ENCODE results near the gene XKR7.
"Not testable (repeated sequence)": the region's sequence is repeated elsewhere in the genome, so short reads cannot be mapped to it uniquely, and the experiment has no call there.

Gene XKR7

GRCh38 chr20:32010666-32011065 is 42.7 kb downstream of the XKR7 start:
- no peak for DNase-seq (ENCODE audit: low spot score)
- no peak for FAIRE-seq

GRCh38 chr20:32012159-32012688 is 44.3 kb downstream of the XKR7 start:
- FAIRE-seq (no peak), DNase-seq (ENCODE audit: low spot score) (no peak)

- DNase-seq (ENCODE audit: low spot score) (no peak), FAIRE-seq (no peak)
Measured at GRCh38 chr20:32013326-32013725, 45.4 kb downstream of the XKR7 start.

GRCh38 chr20:32017711-32018251 is 49.8 kb downstream of the XKR7 start:
- DNase-seq (ENCODE audit: low spot score) (peak; percentile 74), FAIRE-seq (peak; percentile 37)

GRCh38 chr20:32018269-32019155 is 50.6 kb downstream of the XKR7 start:
- peak; percentile 91 for DNase-seq (ENCODE audit: low spot score)
- no peak for FAIRE-seq

- FAIRE-seq (no peak), DNase-seq (ENCODE audit: low spot score) (peak; percentile 87)
Measured at GRCh38 chr20:32019156-32019510, 51.2 kb downstream of the XKR7 start.

- no peak for DNase-seq (ENCODE audit: low spot score)
- FAIRE-seq = no peak
Measured at GRCh38 chr20:32019563-32020463, 51.9 kb downstream of the XKR7 start.

- FAIRE-seq = no peak
- no peak for DNase-seq (ENCODE audit: low spot score)
Measured at GRCh38 chr20:32021091-32021490, 53.1 kb downstream of the XKR7 start.

GRCh38 chr20:32024683-32025295 is 56.8 kb downstream of the XKR7 start:
- FAIRE-seq = no peak
- DNase-seq (ENCODE audit: low spot score) = no peak

GRCh38 chr20:32027643-32028042 is 59.7 kb downstream of the XKR7 start:
- no peak for DNase-seq (ENCODE audit: low spot score)
- no peak for FAIRE-seq

GRCh38 chr20:32028647-32029372 is 60.9 kb downstream of the XKR7 start:
- DNase-seq (ENCODE audit: low spot score) (no peak), FAIRE-seq (no peak)

- DNase-seq (ENCODE audit: low spot score) (no peak), FAIRE-seq (no peak)
Measured at GRCh38 chr20:32029561-32029960, 61.6 kb downstream of the XKR7 start.

- FAIRE-seq = no peak
Measured at GRCh38 chr20:32031007-32031958, 63.3 kb downstream of the XKR7 start.

GRCh38 chr20:32033316-32033715 is 65.4 kb downstream of the XKR7 start:
- DNase-seq (ENCODE audit: low spot score) (no peak), FAIRE-seq (no peak)

More at GRCh38 chr20:32031007-32031958, 63.3 kb downstream of the XKR7 start:
- peak; percentile 92 for DNase-seq (ENCODE audit: low spot score)

GRCh38 chr20:32033721-32034120 is 65.8 kb downstream of the XKR7 start:
- DNase-seq (ENCODE audit: low spot score); FAIRE-seq: not testable (repeated sequence)

- no peak for DNase-seq (ENCODE audit: low spot score)
- FAIRE-seq = no peak
Measured at GRCh38 chr20:32034581-32035425, 66.9 kb downstream of the XKR7 start.

GRCh38 chr20:32035426-32035779 is 67.5 kb downstream of the XKR7 start:
- no peak for FAIRE-seq
- DNase-seq (ENCODE audit: low spot score) = no peak

- no peak for DNase-seq (ENCODE audit: low spot score)
- FAIRE-seq = no peak
Measured at GRCh38 chr20:32036252-32036651, 68.3 kb downstream of the XKR7 start.
